ENCODE results near the gene COL1A2. TPM values are rescaled to one million over a fixed set of nuclear protein-coding genes. Genes with fewer than 3 reads are reported as not detected.

Gene COL1A2
- total and polyA plus RNA-seq, 2 donors (not counting 1 experiment from before 2014, with no cell fraction given): 0.46 to 0.47 TPM

- no peak overlapping the region for H3K4me2 ChIP-seq (replicated peaks; ENCODE audit: low read depth, low read length, poor library complexity, severe bottlenecking)
- no peak overlapping the region for H3K4me3 Mint-ChIP-seq
- ChIA-PET CTCF (no interaction called here), POLR2A (no interaction called here)
- ATAC-seq (ENCODE audit: low read depth): no peak
- H3K27ac ChIP-seq (ENCODE audit: low read length in 2 of 2): no peak overlapping the region
- H3K9me3 ChIP-seq (ENCODE audit: control extremely low read depth in 1 of 3, control insufficient read depth in 2 of 3, insufficient read depth in 1 of 3, low read length in 2 of 3): peaks cover 0 to 6% (median 0%) of the 10 kb centered on the region in 3 donors
- H3K27me3 ChIP-seq (replicated peaks in 1 of 4; ENCODE audit: control extremely low read depth in 1 of 4, control insufficient read depth in 3 of 4, insufficient read depth in 4 of 4, low read length in 3 of 4): peaks cover 0 to 4% (median 0%) of the 10 kb centered on the region in 4 experiments
- intact Hi-C loops (cut with micrococcal nuclease): no loop called here
- H3K27me3 Mint-ChIP-seq: peaks cover 6% of the 10 kb centered on the region
- H3K4me1 Mint-ChIP-seq: no peaks in the 10 kb centered on the region
- H2AFZ ChIP-seq (ENCODE audit: insufficient read depth, low read depth, low read length, poor library complexity, severe bottlenecking): no peak overlapping the region
- no peaks in the 10 kb centered on the region for H3K4me1 ChIP-seq (ENCODE audit: control insufficient read depth in 2 of 2, insufficient read depth in 2 of 2, low read length in 2 of 2)
- peaks cover 9% of the 10 kb centered on the region for H3K9me3 Mint-ChIP-seq (ENCODE audit: insufficient read depth)
- WGBS (ENCODE audit: insufficient coverage): no CpG with 5 or more reads among the region's 2 CpGs
- no peak for TF ChIP-seq CTCF (IDR thresholded peaks at IDR 0.05)
- TF ChIP-seq EZH2 (IDR thresholded peaks at IDR 0.05; ENCODE audit: borderline replicate concordance, insufficient read depth, low read depth, low read length, poor library complexity, severe bottlenecking): no peak
- H3K79me2 ChIP-seq (ENCODE audit: control insufficient read depth, insufficient read depth, low read length): no peaks in the 10 kb centered on the region
- no peak overlapping the region for H3K9ac ChIP-seq (ENCODE audit: low read length)
- no peak overlapping the region for H3K4me3 ChIP-seq (ENCODE audit: control extremely low read depth in 1 of 5, extremely low read depth in 1 of 5, insufficient read depth in 1 of 5, low read depth in 2 of 5, low read length in 4 of 5)
- H4K20me1 ChIP-seq (ENCODE audit: control insufficient read depth, insufficient read depth, low read length, poor library complexity, severe bottlenecking): no peaks in the 10 kb centered on the region
- no peak for DNase-seq
- H3K27ac Mint-ChIP-seq: no peak overlapping the region
- no peaks in the 10 kb centered on the region for H3K36me3 ChIP-seq (replicated peaks in 1 of 2; ENCODE audit: control extremely low read depth in 1 of 2, control insufficient read depth in 1 of 2, extremely low read depth in 1 of 2, insufficient read depth in 2 of 2, low read length in 1 of 2)
Measured at GRCh38 chr7:94471604-94472003, 76.9 kb downstream of the COL1A2 start.

GRCh38 chr7:94472608-94473007 lies 77.9 kb downstream of the COL1A2 start:
- H3K36me3 ChIP-seq (replicated peaks in 1 of 2; ENCODE audit: control extremely low read depth in 1 of 2, control insufficient read depth in 1 of 2, extremely low read depth in 1 of 2, insufficient read depth in 2 of 2, low read length in 1 of 2): no peaks in the 10 kb centered on the region
- H3K79me2 ChIP-seq (ENCODE audit: control insufficient read depth, insufficient read depth, low read length): no peaks in the 10 kb centered on the region
- H3K9ac ChIP-seq (ENCODE audit: low read length): no peak overlapping the region
- no peak overlapping the region for H2AFZ ChIP-seq (ENCODE audit: insufficient read depth, low read depth, low read length, poor library complexity, severe bottlenecking)
- H3K4me3 ChIP-seq (ENCODE audit: control extremely low read depth in 1 of 5, extremely low read depth in 1 of 5, insufficient read depth in 1 of 5, low read depth in 2 of 5, low read length in 4 of 5): no peak overlapping the region
- intact Hi-C loops (cut with micrococcal nuclease): no loop called here
- peaks cover 6% of the 10 kb centered on the region for H3K27me3 Mint-ChIP-seq
- TF ChIP-seq EZH2 (IDR thresholded peaks at IDR 0.05; ENCODE audit: borderline replicate concordance, insufficient read depth, low read depth, low read length, poor library complexity, severe bottlenecking) (no peak), CTCF (IDR thresholded peaks at IDR 0.05) (no peak)
- ATAC-seq (ENCODE audit: low read depth) (no peak), DNase-seq (no peak)
- peaks cover 0 to 6% (median 0%) of the 10 kb centered on the region in 3 donors for H3K9me3 ChIP-seq (ENCODE audit: control extremely low read depth in 1 of 3, control insufficient read depth in 2 of 3, insufficient read depth in 1 of 3, low read length in 2 of 3)
- no peak overlapping the region for H3K27ac Mint-ChIP-seq
- no peaks in the 10 kb centered on the region for H3K4me1 ChIP-seq (ENCODE audit: control insufficient read depth in 2 of 2, insufficient read depth in 2 of 2, low read length in 2 of 2)
- ChIA-PET CTCF (no interaction called here), POLR2A (no interaction called here)
- H3K9me3 Mint-ChIP-seq (ENCODE audit: insufficient read depth): peaks cover 9% of the 10 kb centered on the region
- H4K20me1 ChIP-seq (ENCODE audit: control insufficient read depth, insufficient read depth, low read length, poor library complexity, severe bottlenecking): no peaks in the 10 kb centered on the region
- H3K27me3 ChIP-seq (replicated peaks in 1 of 4; ENCODE audit: control extremely low read depth in 1 of 4, control insufficient read depth in 3 of 4, insufficient read depth in 4 of 4, low read length in 3 of 4): peaks cover 0 to 4% (median 0%) of the 10 kb centered on the region in 4 experiments
- H3K4me2 ChIP-seq (replicated peaks; ENCODE audit: low read depth, low read length, poor library complexity, severe bottlenecking): no peak overlapping the region
- WGBS (ENCODE audit: insufficient coverage): no CpG with 5 or more reads among the region's 1 CpG
- no peak overlapping the region for H3K4me3 Mint-ChIP-seq
- no peak overlapping the region for H3K27ac ChIP-seq (ENCODE audit: low read length in 2 of 2)
- H3K4me1 Mint-ChIP-seq: no peaks in the 10 kb centered on the region
